Measurements from ENCODE around the gene MAPK10.
"Not testable (repeated sequence)": the region's sequence is repeated elsewhere in the genome, so short reads cannot be mapped to it uniquely, and the experiment has no call there.

Gene MAPK10

GRCh38 chr4:86100539-86101215 is 259.2 kb downstream of the MAPK10 start:
- DNase-seq: no peak

DNA sequence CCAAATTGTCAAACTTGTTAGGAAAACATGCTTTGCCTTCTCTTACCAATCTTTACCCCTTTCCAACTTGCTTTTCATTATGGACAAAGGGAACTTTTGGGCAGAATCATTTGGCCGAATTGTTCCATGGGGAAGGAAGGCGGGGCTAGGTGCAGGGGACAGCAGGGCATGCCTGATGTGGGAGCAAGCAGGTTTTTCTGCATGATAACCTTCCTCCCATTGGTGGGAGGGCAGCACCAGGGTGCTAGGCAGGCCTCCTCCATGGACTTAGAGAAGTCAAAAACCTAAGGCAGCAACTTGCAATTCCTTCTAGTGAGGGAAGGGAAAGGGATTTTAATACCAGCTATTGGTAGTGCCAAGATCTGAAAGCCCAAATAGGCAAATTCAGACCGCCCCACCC is 260.5 kb downstream of the MAPK10 start:
- DNase-seq: peak; percentile 28

GRCh38 chr4:86098691-86099090 is 261.2 kb downstream of the MAPK10 start:
- peak; percentile 49 for DNase-seq

DNA sequence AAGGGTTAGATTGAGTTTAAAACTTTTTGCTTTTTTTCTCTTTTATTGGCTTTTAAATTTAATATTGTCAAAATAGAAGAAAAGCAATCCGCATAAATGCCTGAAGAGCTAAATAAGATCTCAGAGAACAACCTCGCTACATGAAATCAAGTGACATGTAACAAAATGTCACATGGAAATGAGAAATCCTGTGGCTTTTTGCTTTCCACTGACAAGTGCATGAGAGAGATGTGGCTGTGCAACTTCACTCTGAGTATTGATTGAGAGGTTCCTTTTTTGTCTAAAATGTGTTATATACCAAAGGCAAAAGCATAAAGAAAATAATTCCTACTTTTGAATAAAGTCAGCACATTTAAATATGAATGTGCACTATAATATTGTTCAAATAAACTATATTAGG is 263.5 kb downstream of the MAPK10 start:
- peak; percentile 79 for DNase-seq

DNA sequence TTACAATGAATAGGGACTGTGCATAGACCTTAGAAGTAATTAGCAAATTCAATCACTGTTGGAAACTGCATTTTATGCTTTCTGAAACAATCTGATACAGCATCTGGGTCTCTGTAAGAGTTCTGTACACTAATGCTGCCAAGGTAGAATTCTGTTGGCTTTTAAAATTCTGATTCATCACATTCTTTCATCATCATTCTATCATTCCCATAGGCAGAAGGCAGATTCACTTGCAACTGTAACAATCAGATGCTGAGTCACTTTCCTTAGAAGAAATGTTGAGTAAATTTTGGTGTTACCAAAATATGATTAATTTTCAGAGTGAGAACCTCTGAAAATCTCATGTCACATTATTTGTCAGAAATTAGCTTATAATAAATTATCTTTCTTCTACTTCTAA is 267.2 kb downstream of the MAPK10 start:
- DNase-seq: peak; percentile 81

DNA sequence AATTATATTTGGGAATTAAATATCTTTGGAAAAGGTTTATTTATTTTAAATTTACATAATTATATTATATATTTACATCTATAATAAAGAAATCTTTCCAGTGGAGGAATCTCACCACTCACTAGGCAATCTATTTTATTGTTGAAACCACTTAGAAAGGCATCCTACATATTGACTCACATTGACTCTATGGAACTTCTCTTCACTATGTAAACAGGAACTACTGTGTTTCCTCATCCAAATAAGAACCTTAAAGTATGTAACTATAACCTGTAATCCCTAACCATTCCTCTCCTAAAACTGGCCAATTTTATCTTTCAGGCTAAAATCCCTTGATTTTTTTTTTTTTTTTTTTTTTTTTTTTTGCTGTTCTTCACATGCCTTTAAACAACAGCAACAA is 268.7 kb downstream of the MAPK10 start:
- peak; percentile 34 for DNase-seq

- DNase-seq: peak; percentile 56
Measured at GRCh38 chr4:86089781-86090323, 270.0 kb downstream of the MAPK10 start.

DNA sequence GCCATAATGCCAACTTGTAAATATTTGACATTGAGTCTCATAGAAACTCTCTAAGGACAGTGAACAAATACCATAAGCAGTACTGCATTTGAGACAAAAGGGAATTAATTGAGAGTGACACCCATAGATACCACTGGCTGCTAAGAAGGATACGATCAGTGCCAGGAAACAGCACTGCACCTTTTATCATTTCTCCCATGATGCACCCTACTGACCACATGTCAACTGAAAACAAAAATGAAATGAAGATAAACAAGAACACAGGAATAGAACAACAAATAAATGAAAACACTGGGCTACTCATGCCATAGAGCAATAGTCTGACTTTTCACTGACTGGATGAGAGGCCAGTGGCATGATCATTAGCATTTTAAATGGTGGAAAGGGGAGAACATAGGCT is 270.8 kb downstream of the MAPK10 start:
- peak; percentile 45 for DNase-seq

- not testable (repeated sequence) for DNase-seq
Measured at GRCh38 chr4:86075796-86076195, 284.1 kb downstream of the MAPK10 start.

GRCh38 chr4:86060341-86060740 is 299.5 kb downstream of the MAPK10 start:
- DNase-seq: peak; percentile 80

- DNase-seq: peak; percentile 24
Measured at GRCh38 chr4:86058621-86059020, 301.2 kb downstream of the MAPK10 start.

DNA sequence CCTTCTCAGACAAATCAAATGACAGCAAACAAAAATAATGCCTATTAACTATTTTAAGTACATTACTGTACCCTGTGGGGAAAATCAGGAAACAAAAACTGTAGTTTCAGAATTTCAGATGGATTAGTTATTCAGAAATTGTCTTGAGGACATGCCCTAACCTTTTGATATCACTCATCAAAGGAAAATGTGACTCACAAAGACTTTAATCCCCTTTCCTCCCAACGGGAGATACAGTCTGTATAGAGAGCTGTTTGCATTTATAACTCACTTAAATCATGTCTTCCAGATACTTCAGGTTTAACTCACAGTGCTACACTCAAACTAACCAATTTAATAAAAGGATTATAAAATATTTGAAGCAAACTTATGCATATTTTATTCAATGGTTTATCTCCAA is 304.0 kb downstream of the MAPK10 start:
- peak; percentile 47 for DNase-seq

GRCh38 chr4:86054286-86055032 is 305.4 kb downstream of the MAPK10 start:
- no peak for DNase-seq

DNA sequence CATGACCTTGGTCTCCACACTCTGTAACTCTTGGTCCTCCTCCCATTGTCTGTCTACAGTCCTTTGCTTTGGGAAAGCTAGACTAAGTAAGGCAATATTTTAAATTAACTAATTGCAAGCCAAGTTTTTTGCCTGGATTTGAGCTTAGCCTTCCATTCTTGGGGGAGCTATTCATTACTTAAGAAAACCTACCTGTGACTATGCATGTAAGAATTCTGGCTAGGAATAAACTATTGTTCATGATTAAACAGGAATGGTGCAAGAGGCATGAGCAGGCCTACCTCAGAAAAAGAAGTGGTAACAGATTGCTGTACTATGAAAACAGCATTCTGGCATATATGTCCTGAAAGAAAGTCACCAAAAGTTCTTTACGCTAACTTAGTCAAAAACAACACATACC is 309.4 kb downstream of the MAPK10 start:
- DNase-seq: no peak

- DNase-seq: peak; percentile 47
Measured at GRCh38 chr4:86048426-86048825, 311.4 kb downstream of the MAPK10 start.

DNA sequence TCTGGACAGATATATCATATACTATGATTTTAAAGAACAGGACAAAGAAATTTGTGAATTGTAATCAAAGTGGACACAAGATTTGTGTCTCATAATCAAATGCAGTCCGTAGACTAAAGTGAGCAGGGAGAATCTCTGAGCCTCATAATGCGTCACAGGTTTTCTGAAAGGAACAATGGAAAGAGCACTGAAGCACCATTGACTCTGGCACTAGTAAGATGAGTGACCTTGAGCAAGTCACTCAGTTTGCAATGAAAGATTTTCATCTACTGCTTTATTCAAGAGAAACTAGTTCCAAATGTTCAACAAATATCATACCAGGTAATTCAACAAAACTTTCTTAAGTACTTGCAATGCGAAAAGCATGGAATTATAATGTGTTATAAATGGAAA is 315.3 kb downstream of the MAPK10 start:
- DNase-seq: no peak

- DNase-seq: peak; percentile 86
Measured at GRCh38 chr4:86043755-86044592, 315.9 kb downstream of the MAPK10 start.

DNA sequence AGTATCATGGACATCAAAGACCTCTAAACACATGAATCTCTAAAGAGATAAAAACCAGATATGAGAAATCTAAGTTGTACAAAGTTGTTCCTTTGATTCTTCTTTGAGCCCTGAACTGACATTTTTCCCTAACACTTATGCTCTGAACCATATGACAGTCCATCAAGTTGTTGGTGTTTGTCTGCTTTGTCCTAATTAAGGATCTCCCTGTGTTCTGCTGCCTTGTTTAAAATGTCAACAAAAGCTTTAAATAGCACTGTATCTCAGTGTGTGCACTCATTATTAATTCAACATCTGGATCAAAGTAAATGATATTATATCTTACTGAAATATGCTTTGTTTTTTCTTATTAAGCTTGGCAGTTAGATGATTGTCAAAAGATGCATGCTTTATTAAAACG is 321.8 kb downstream of the MAPK10 start:
- no peak for DNase-seq

GRCh38 chr4:86036736-86037135 is 323.1 kb downstream of the MAPK10 start:
- DNase-seq: no peak

- no peak for DNase-seq
Measured at GRCh38 chr4:86035688-86036087, 324.2 kb downstream of the MAPK10 start.

DNA sequence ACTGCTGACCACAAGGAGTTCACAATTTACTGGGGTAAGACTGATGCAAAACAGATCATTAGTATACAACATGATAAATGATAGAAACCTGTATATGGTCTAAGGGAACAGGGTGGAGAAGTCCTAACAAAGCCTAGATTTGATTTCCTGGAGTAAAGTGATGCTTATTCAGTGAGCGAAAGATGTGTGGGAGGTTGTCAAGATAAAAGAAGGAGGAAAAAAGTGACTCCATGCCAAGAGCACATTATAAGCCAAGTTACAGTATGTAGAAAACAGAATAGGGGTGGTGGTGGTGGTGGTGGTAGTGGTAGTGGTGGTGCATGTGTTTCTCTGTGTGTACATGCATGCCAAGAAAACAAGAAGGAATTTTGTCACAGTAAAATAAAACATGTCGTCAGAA is 325.2 kb downstream of the MAPK10 start:
- DNase-seq: no peak

DNA sequence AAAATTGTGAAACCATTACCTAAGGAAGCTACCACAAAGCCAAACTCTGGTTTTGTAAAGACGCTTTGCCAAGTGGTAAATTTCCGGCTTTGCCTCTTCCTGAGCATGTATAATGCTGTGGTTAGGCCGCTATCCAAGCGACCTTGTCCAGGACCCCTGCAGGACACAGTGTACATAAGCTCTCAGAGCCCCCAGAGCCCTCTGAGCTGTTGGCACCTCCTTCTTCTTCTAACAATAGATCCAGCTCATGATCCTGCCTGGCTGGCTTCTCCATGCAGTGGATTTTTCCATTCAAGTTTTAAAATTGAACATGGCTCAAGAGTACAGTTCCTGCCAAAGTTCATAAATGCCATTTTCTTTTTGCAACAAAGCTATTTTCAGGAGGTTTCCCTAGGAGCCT is 326.7 kb downstream of the MAPK10 start:
- DNase-seq: no peak

- no peak for DNase-seq
Measured at GRCh38 chr4:86032476-86033022, 327.3 kb downstream of the MAPK10 start.
